ENCODE measurements around the gene GJC3.
A peak's percentile ranks its signal among the peaks of the same experiment; 100 is the strongest.
"Not testable (repeated sequence)": the region's sequence is repeated elsewhere in the genome, so short reads cannot be mapped to it uniquely, and the experiment has no call there.

Gene GJC3

DNA sequence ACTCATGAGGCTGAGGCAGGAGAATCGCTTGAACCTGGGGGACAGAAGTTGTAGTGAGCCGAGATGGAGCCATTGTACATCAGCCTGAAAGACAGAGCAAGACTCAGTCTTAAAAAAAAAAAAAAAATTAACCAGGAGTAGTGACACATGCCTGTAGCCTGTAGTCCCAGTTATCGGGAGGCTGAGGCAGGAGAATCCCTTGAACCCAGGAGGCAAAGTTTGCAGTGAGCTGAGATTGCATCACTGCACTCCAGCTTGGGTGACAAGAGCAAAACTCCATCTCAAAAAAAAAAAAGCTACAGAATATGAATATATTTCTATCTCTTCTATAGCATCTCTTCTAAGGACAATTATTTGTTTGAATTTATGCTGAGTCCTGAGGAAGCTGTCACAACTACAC, 39.9 kb upstream of the GJC3 start:
- no peak overlapping the region for H3K4me3 ChIP-seq (replicated peaks in 1 of 2; ENCODE audit: low read depth in 2 of 2, low read length in 2 of 2)
- TF ChIP-seq, protein P1, sequence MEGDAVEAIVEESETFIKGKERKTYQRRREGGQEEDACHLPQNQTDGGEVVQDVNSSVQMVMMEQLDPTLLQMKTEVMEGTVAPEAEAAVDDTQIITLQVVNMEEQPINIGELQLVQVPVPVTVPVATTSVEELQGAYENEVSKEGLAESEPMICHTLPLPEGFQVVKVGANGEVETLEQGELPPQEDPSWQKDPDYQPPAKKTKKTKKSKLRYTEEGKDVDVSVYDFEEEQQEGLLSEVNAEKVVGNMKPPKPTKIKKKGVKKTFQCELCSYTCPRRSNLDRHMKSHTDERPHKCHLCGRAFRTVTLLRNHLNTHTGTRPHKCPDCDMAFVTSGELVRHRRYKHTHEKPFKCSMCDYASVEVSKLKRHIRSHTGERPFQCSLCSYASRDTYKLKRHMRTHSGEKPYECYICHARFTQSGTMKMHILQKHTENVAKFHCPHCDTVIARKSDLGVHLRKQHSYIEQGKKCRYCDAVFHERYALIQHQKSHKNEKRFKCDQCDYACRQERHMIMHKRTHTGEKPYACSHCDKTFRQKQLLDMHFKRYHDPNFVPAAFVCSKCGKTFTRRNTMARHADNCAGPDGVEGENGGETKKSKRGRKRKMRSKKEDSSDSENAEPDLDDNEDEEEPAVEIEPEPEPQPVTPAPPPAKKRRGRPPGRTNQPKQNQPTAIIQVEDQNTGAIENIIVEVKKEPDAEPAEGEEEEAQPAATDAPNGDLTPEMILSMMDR (IDR thresholded peaks at IDR 0.05; ENCODE audit: low read depth, low read length): no peak
- DNase-seq (ENCODE audit: low read depth in 2 of 2): no peak

DNA sequence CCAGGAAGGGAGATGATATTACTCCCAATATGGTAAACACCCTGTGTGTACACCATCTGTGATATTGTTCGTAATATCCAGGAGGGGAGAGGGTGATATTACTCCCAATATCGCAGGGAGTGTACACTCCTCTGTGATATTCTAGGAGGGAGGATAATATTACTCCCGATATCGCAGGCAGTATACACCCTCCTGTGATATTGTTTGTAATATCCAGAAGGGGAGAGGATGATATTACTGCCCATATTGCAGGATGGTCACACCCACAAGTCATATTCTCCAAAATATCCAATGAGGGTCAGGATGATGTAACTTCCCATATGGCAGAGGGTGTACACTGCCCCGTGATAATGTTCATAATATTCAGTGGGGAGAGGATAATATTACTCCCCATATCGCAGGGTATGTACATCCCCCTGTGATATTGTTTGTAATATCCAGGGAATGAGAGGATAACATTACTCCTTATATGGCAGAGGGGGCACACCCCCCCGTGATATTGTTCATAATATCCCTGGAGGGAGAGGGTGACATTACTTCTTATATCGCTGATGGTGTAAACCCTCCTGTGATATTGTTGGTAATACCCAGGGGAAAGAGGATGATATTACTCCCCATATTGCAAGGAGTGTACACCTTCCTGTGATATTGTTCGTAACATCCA, 29.3 kb upstream of the GJC3 start:
- no peak for DNase-seq (ENCODE audit: low read depth in 2 of 2)
- H3K4me3 ChIP-seq (replicated peaks in 1 of 2; ENCODE audit: low read depth in 2 of 2, low read length in 2 of 2): no peak overlapping the region
- TF ChIP-seq, protein P1 (IDR thresholded peaks at IDR 0.05; ENCODE audit: low read depth, low read length): no peak

DNA sequence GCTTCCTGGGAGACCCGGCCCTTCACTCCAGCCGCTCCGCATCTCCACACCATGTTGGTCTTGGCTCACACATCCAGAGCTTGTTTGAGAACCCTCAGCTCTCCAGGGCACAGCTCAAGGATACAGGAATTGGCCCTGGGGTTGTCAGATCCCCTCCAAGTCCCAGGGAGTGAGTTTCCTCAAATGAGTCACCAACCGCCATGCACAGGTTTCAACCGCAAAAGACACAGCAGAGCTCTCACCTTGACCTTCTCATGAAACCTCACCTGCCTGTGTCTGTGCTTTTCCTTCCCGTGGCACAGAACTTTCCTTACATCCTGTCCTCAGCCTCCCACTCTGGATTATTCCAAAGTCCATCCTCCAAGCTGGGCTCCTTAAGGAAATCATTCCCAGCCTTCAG, 25.8 kb upstream of the GJC3 start:
- TF ChIP-seq, protein P1 (IDR thresholded peaks at IDR 0.05; ENCODE audit: low read depth, low read length): no peak
- H3K4me3 ChIP-seq (replicated peaks in 1 of 2; ENCODE audit: low read depth in 2 of 2, low read length in 2 of 2): no peak overlapping the region
- DNase-seq (ENCODE audit: low read depth in 2 of 2): no peak

DNA sequence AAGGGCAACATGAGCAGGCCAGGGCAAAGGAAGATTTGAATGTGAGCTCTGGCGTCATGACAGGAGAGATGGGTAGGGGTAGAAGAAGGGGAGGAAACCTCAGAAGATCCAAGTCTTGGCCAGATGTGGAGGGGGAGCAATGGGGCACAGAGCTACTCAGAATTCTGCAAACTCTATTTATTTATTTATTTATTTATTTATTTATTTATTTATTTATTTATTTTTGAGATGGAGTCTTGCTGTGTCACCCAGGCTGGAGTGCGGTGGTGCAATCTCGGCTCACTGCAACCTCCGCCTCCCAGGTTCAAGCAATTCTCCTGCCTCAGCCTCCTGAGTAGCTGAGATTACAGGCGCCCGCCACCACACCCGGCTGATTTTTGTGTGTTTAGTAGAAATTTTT, 25.2 kb upstream of the GJC3 start:
- not testable (repeated sequence) for H3K4me3 ChIP-seq (replicated peaks in 1 of 2; ENCODE audit: low read depth in 2 of 2, low read length in 2 of 2); DNase-seq (ENCODE audit: low read depth in 2 of 2)

DNA sequence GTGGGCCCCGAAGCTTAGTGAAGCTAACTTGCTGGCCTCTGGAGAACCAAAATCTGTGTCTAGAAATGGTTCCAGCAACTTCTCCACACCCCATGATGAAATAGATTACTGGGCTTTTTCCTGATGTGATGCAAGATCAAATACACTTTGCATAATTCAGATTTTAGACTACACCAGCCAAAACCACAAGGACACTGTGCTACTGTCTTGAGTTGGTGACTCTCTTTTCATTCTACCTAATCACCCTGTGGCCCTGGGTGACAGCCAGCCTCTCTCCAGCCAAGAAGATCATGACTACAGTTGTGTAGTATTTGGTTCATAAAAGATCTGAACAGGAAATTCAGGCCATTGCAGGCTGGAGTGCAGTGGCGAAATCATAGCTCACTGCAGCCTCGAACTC, 24.2 kb upstream of the GJC3 start:
- peak; percentile 57 to 81 for DNase-seq (ENCODE audit: low read depth in 2 of 2)
- no peak overlapping the region for H3K4me3 ChIP-seq (replicated peaks in 1 of 2; ENCODE audit: low read depth in 2 of 2, low read length in 2 of 2)
- TF ChIP-seq, protein P1 (IDR thresholded peaks at IDR 0.05; ENCODE audit: low read depth, low read length): no peak

DNA sequence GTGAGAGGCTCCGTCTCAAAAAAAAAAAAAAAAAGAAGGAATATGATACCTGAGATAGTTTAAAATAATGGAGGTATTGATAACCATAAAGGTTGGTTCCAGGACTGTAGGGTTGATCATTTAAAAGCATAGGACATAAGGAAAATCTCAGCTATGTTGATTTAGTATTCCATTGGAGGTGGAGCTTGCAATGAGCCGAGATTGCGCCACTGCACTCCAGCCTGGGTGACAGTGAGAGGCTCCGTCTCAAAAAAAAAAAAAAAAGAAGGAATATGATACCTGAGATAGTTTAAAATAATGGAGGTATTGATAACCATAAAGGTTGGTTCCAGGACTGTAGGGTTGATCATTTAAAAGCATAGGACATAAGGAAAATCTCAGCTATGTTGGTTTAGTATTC, 23.2 kb upstream of the GJC3 start:
- DNase-seq (ENCODE audit: low read depth in 2 of 2); H3K4me3 ChIP-seq (replicated peaks in 1 of 2; ENCODE audit: low read depth in 2 of 2, low read length in 2 of 2): not testable (repeated sequence)

DNA sequence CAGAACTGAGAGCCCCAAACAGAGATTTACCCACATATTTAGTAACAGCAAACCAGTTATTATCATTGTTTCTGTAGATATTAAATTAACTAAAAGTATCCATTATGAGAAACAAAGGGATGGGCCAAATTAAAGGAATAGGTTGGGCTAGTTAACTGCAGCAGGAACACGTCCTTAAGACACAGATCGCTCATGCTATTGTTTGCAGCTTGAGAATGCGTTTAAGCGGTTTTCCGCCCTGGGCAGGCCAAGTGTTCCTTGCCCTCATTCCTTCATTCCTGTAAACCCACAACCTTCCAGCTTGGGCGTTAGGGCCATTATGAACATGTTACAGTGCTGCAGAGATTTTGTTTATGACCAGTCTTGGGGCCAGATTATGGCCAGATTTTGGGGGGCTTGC, 21.4 kb upstream of the GJC3 start:
- DNase-seq (ENCODE audit: low read depth in 2 of 2); H3K4me3 ChIP-seq (replicated peaks in 1 of 2; ENCODE audit: low read depth in 2 of 2, low read length in 2 of 2): not testable (repeated sequence)

DNA sequence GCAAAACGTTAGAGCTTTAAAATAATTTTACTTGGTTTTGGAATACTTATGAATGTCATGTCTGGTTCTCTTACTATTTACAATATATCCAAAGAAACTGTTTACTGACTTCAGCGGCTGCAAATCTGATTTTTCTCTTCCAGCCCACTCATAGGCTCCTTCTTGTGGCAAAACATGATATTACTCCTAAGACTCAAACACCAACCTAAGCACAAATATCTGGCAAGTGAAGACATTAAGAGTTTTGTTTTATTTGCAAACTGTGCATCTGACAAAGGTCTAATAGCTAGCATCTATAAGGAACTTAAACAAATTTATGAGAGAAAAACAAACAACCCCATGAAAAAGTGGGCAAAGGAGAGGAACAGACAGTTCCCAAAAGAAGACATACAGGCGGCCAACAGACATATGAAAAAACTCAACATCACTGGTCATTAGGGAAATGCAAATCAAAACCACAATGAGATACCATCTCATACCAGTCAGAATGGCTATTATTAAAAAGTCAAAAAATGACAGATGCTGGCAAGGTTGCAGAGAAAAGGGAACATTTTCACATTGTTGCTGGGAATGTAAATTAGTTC, 20.3 kb upstream of the GJC3 start:
- TF ChIP-seq, protein P1 (IDR thresholded peaks at IDR 0.05; ENCODE audit: low read depth, low read length): peak; percentile 51
- no peak overlapping the region for H3K4me3 ChIP-seq (replicated peaks in 1 of 2; ENCODE audit: low read depth in 2 of 2, low read length in 2 of 2)
- peak; percentile 40 to 44 for DNase-seq (ENCODE audit: low read depth in 2 of 2)

All from cardiac fibroblast (primary cell).